Measurements from ENCODE around the gene VASP. TPM values are rescaled to one million over a fixed set of nuclear protein-coding genes. Genes with fewer than 3 reads are reported as not detected.

VASP gene
- total RNA-seq, 1 donor from 2014 or later = 155 TPM

DNA sequence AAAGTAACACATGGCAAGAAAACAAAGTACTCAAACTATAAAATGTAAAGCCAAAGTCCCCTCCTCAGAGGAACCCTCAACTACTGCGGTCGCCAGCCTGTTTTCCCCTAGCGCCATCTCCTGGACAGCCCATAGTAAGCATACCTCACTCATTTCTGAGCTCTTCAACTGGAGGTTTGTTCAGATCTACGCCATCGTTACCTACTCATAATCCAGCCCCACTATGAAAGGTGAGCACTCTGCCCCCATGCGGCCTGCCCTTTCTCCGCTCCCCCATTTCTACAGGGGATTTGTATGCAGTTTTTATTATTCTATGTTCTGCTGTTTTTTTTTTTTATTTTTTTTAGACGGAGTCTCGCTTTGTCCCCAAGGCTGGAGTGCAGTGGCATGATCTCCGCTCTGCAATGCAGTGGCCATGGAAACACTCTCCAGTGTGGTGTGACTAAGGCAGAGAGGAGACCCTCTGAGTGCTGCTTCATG is 51.2 kb downstream of the VASP start:
- intact Hi-C loops (cut with DNase I) = no loop called here
- Histone ChIP-seq H3K36me3 (no peaks in the 10 kb centered on the region), H3K9me3 (no peaks in the 10 kb centered on the region), H3K4me1 (no peaks in the 10 kb centered on the region), H3K27me3 (no peaks in the 10 kb centered on the region), H3K4me3 (no peak overlapping the region), H3K27ac (no peak overlapping the region)
- DNase-seq (no peak), ATAC-seq (peak; percentile 90)
- TF ChIP-seq, protein P1, sequence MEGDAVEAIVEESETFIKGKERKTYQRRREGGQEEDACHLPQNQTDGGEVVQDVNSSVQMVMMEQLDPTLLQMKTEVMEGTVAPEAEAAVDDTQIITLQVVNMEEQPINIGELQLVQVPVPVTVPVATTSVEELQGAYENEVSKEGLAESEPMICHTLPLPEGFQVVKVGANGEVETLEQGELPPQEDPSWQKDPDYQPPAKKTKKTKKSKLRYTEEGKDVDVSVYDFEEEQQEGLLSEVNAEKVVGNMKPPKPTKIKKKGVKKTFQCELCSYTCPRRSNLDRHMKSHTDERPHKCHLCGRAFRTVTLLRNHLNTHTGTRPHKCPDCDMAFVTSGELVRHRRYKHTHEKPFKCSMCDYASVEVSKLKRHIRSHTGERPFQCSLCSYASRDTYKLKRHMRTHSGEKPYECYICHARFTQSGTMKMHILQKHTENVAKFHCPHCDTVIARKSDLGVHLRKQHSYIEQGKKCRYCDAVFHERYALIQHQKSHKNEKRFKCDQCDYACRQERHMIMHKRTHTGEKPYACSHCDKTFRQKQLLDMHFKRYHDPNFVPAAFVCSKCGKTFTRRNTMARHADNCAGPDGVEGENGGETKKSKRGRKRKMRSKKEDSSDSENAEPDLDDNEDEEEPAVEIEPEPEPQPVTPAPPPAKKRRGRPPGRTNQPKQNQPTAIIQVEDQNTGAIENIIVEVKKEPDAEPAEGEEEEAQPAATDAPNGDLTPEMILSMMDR (IDR thresholded peaks at IDR 0.05) = peak; percentile 53

DNA sequence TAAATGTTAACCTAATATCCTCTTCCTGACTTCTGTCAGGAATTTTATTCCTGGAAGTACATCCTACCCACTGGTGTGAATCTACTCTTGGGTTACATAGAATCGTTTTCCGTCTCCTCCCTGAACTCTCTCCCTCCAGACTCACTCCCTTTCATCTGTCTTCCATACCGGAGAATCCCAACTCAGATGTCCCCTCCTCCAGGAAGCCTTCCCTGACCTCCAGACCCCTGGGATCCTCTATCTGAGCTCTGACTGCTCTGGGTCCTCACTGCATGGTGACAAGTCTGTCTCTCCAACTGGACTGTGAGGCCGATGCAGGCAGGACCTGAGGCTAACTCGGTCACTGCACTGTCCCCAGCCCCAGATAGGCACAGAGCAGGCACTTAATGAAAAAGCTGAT is 52.8 kb downstream of the VASP start:
- Histone ChIP-seq H3K9me3 (no peaks in the 10 kb centered on the region), H3K4me3 (no peak overlapping the region), H3K36me3 (no peaks in the 10 kb centered on the region), H3K27me3 (no peaks in the 10 kb centered on the region), H3K4me1 (no peaks in the 10 kb centered on the region), H3K27ac (no peak overlapping the region)
- ATAC-seq (no peak), DNase-seq (no peak)
- intact Hi-C loops (cut with DNase I) = no loop called here
- TF ChIP-seq, protein P1 (IDR thresholded peaks at IDR 0.05) = no peak

DNA sequence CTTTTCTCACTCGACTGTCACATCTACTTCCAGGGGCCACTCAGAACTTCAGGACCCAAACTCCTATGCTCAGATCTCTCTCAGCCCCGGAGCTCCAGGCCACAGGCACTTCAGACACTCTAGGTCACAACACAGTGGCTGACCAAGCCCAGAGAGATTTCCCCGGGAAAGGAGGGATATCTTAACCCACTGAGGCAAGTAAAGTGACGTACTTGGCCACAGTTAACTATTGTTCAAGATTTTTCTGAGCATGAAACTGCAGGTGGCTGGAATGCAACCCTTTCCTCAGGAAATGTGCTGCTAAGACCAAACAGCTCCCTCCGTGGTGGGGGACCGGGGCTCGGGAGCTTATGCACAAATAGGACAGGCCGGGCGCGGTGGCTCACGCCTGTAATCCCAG is 53.4 kb downstream of the VASP start:
- TF ChIP-seq, protein P1 (IDR thresholded peaks at IDR 0.05) = no peak
- intact Hi-C loops (cut with DNase I) = no loop called here
- H3K27me3 ChIP-seq = no peaks in the 10 kb centered on the region
- H3K4me3 ChIP-seq = no peak overlapping the region
- DNase-seq = no peak
- no peaks in the 10 kb centered on the region for H3K4me1 ChIP-seq
- no peaks in the 10 kb centered on the region for H3K36me3 ChIP-seq
- no peak for ATAC-seq
- no peaks in the 10 kb centered on the region for H3K9me3 ChIP-seq
- H3K27ac ChIP-seq = no peak overlapping the region

DNA sequence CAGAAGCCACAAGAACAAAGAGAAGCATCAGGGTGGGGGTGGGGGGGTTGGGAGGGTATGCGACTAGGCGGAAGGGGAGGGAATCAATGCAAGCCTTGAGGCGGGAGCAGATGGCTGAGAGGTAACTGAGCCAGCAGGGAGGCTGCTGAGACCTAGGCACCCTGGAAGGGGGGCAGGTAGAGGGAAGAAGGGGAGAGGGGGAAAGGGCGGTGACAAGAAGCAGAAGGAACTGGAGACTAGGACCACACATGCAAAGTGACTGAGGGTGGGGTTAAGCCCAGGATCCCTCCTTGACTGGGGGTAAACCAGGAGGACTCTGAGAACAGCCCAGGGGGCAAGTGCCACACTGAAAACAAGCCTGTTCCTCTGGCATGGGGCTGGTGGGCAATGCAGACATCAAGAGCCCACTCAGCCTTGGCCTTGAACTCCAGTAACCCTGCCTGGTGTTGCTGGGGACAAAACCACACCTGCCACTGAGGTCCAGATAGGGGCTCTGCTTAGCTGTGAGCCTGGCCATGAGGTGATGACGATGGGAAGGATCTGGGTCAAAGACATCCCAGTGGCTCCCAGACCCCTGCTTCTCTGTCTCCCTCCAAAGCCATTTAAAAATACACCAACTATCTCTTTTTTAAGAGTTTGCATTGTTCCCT is 57.0 kb downstream of the VASP start:
- intact Hi-C loops (cut with DNase I) = no loop called here
- TF ChIP-seq, protein P1 (IDR thresholded peaks at IDR 0.05) = no peak
- H3K36me3 ChIP-seq = no peaks in the 10 kb centered on the region
- no peak for ATAC-seq
- no peaks in the 10 kb centered on the region for H3K27me3 ChIP-seq
- DNase-seq = no peak
- H3K9me3 ChIP-seq = no peaks in the 10 kb centered on the region
- no peak overlapping the region for H3K4me3 ChIP-seq
- H3K4me1 ChIP-seq = no peaks in the 10 kb centered on the region
- H3K27ac ChIP-seq = no peak overlapping the region

DNA sequence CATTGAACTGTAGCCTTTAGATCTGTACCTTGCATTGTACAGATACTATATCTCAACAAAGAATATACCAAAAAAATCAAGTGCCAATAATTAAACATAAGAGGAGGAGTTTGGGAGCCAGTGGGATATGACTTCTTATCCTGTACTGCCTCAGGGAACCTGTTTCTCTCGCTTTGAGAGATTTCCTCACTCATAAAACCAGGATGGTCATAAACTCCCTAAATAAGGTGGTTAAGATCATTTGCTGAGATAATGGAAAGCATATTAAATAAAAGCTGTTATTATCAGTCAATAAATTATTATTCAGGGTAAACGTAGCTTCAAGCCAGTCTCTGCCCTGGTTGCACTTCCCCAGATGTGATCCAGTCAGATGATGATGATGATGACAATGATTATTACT is 60.3 kb downstream of the VASP start:
- Histone ChIP-seq H3K36me3 (no peaks in the 10 kb centered on the region), H3K4me3 (no peak overlapping the region), H3K27me3 (no peaks in the 10 kb centered on the region), H3K27ac (no peak overlapping the region), H3K4me1 (no peaks in the 10 kb centered on the region), H3K9me3 (no peaks in the 10 kb centered on the region)
- intact Hi-C loops (cut with DNase I) = no loop called here
- DNase-seq (no peak), ATAC-seq (no peak)
- TF ChIP-seq, protein P1 (IDR thresholded peaks at IDR 0.05) = no peak

DNA sequence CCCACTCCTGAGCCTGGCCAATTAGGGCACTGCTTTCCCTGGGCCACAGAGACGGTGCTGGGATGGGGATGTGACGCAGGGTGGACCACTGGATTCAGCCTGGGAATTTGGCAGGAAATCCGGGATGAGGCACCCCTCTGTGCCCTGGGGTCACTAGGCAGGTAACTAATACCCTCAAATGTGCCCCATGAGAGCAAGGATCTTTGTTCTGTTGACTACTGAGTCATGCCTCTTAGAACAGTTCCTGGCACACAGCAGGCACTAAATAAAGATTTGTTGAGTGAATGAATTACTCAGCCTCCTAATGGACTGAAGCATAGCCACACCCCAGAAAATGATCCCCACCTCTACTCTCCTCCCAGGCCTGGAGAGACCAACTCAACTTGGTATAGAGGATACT is 61.5 kb downstream of the VASP start:
- DNase-seq (no peak), ATAC-seq (peak; percentile 54)
- Histone ChIP-seq H3K9me3 (no peaks in the 10 kb centered on the region), H3K4me1 (no peaks in the 10 kb centered on the region), H3K27me3 (no peaks in the 10 kb centered on the region), H3K36me3 (peaks cover 5% of the 10 kb centered on the region), H3K4me3 (no peak overlapping the region), H3K27ac (no peak overlapping the region)
- intact Hi-C loops (cut with DNase I) = no loop called here
- TF ChIP-seq, protein P1 (IDR thresholded peaks at IDR 0.05) = no peak

Data from upper lobe of right lung (tissue), 1 donor.